ENCODE measurements around the gene TCTN1. TPM values are rescaled to one million over a fixed set of nuclear protein-coding genes. Genes with fewer than 3 reads are reported as not detected.
A peak's percentile ranks its signal among the peaks of the same experiment; 100 is the strongest.

Gene TCTN1
- total RNA-seq, 1 donor = 45.2 TPM

GRCh38 chr12:110575326-110575725 lies 38.6 kb upstream of the TCTN1 start:
- H3K4me1 ChIP-seq (ENCODE audit: insufficient read depth, low read length) = peaks cover 20% of the 10 kb centered on the region
- H4K20me1 ChIP-seq (ENCODE audit: insufficient read depth, low read length) = peaks cover 9% of the 10 kb centered on the region
- DNase-seq (ENCODE audit: insufficient read length, low spot score, missing footprints) = no peak
- no peak overlapping the region for H3K4me3 ChIP-seq (ENCODE audit: insufficient read depth, low read length)
- peaks cover 71% of the 10 kb centered on the region for H3K79me2 ChIP-seq (ENCODE audit: insufficient read depth, low read length)
- H3K9me3 ChIP-seq (ENCODE audit: low read depth, low read length) = no peaks in the 10 kb centered on the region
- no peaks in the 10 kb centered on the region for H3K27me3 ChIP-seq (ENCODE audit: insufficient read depth, low read length)
- no peaks in the 10 kb centered on the region for H3K36me3 ChIP-seq (ENCODE audit: insufficient read depth, low read length)
- H3K27ac ChIP-seq (ENCODE audit: low read depth, low read length) = no peak overlapping the region
- TF ChIP-seq, protein P1, sequence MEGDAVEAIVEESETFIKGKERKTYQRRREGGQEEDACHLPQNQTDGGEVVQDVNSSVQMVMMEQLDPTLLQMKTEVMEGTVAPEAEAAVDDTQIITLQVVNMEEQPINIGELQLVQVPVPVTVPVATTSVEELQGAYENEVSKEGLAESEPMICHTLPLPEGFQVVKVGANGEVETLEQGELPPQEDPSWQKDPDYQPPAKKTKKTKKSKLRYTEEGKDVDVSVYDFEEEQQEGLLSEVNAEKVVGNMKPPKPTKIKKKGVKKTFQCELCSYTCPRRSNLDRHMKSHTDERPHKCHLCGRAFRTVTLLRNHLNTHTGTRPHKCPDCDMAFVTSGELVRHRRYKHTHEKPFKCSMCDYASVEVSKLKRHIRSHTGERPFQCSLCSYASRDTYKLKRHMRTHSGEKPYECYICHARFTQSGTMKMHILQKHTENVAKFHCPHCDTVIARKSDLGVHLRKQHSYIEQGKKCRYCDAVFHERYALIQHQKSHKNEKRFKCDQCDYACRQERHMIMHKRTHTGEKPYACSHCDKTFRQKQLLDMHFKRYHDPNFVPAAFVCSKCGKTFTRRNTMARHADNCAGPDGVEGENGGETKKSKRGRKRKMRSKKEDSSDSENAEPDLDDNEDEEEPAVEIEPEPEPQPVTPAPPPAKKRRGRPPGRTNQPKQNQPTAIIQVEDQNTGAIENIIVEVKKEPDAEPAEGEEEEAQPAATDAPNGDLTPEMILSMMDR (IDR thresholded peaks at IDR 0.05; ENCODE audit: extremely low read depth, low read depth, low read length) = no peak
- no peak overlapping the region for H3K4me2 ChIP-seq (ENCODE audit: insufficient read depth, low read length)
- no peak overlapping the region for H2AFZ ChIP-seq (ENCODE audit: low read length)

GRCh38 chr12:110576504-110576903 lies 37.4 kb upstream of the TCTN1 start:
- TF ChIP-seq, protein P1 (IDR thresholded peaks at IDR 0.05; ENCODE audit: extremely low read depth, low read depth, low read length) = no peak
- peaks cover 16% of the 10 kb centered on the region for H4K20me1 ChIP-seq (ENCODE audit: insufficient read depth, low read length)
- no peaks in the 10 kb centered on the region for H3K27me3 ChIP-seq (ENCODE audit: insufficient read depth, low read length)
- no peaks in the 10 kb centered on the region for H3K36me3 ChIP-seq (ENCODE audit: insufficient read depth, low read length)
- no peak overlapping the region for H2AFZ ChIP-seq (ENCODE audit: low read length)
- H3K9me3 ChIP-seq (ENCODE audit: low read depth, low read length) = no peaks in the 10 kb centered on the region
- no peak for DNase-seq (ENCODE audit: insufficient read length, low spot score, missing footprints)
- peaks cover 20% of the 10 kb centered on the region for H3K4me1 ChIP-seq (ENCODE audit: insufficient read depth, low read length)
- no peak overlapping the region for H3K4me2 ChIP-seq (ENCODE audit: insufficient read depth, low read length)
- no peak overlapping the region for H3K27ac ChIP-seq (ENCODE audit: low read depth, low read length)
- H3K79me2 ChIP-seq (ENCODE audit: insufficient read depth, low read length) = peaks cover 81% of the 10 kb centered on the region
- H3K4me3 ChIP-seq (ENCODE audit: insufficient read depth, low read length) = no peak overlapping the region

DNA sequence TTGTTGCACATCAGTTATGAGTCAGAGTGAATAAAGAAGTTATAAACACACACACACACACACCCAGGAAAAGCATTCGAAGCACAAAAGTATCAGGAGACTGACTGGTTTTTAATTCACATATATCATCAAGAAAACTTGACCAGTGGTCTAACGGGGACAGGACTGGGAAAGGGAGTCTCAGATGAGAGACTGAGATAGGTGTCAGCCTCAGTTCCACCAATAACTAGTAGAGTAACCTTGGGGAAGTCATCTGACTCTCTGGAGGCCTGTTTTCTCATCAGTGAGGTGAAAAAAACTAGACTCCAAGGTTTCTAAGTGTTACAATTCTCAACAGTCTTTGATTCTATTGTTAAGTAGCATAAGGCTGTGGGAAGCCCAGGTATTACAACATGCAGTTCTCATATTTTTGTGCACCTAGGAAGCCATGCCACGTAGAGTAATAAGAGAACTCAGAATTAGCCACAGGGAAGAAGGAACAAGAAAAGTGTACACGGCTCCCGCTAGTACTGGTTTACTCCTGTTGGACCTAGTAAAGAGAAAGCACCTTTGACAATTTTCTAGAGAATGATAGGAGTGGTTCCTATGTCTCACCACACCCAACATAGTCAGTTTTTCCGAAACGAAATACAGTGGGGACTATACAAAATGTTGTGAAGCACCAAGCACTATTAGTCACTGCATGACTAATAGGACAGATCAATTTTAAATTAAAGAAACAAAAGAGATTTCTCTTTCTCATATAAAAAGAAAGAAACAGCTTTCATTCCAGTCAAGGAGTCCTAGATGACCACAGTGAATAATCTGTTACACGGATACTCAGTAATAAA lies 35.9 kb upstream of the TCTN1 start:
- H3K4me1 ChIP-seq (ENCODE audit: insufficient read depth, low read length) = peaks cover 20% of the 10 kb centered on the region

More for the DNA sequence above, 35.9 kb upstream of the TCTN1 start:
- TF ChIP-seq, protein P1 (IDR thresholded peaks at IDR 0.05; ENCODE audit: extremely low read depth, low read depth, low read length) = no peak
- peaks cover 84% of the 10 kb centered on the region for H3K79me2 ChIP-seq (ENCODE audit: insufficient read depth, low read length)
- H3K9me3 ChIP-seq (ENCODE audit: low read depth, low read length) = no peaks in the 10 kb centered on the region
- peak overlapping the region; percentile 96 for H3K27ac ChIP-seq (ENCODE audit: low read depth, low read length)
- no peak overlapping the region for H2AFZ ChIP-seq (ENCODE audit: low read length)
- peak overlapping the region; percentile 74 for H3K4me2 ChIP-seq (ENCODE audit: insufficient read depth, low read length)
- DNase-seq (ENCODE audit: insufficient read length, low spot score, missing footprints) = peak; percentile 95
- no peaks in the 10 kb centered on the region for H3K27me3 ChIP-seq (ENCODE audit: insufficient read depth, low read length)
- H3K36me3 ChIP-seq (ENCODE audit: insufficient read depth, low read length) = no peaks in the 10 kb centered on the region
- peaks cover 26% of the 10 kb centered on the region for H4K20me1 ChIP-seq (ENCODE audit: insufficient read depth, low read length)
- H3K4me3 ChIP-seq (ENCODE audit: insufficient read depth, low read length) = peak overlapping the region; percentile 53
